WTC11 (cell line): ENCODE data around the gene PIPOX. TPM values are rescaled to one million over a fixed set of nuclear protein-coding genes. Genes with fewer than 3 reads are reported as not detected.

Experiments
- ATAC-seq: fragments of 200-7000 bp; cut with Tn5 transposase; 2 replicates; pipeline ENCODE4 v1.10.0; 2021; ENCODE audit warnings: mild to moderate bottlenecking, moderate library complexity
- CTCF ChIA-PET: fragments of 300-600 bp; sonication (Branson Sonifier 250); formaldehyde crosslinking; loops from one replicate; lab custom pipeline; 2021; ENCODE audit warnings: antibody characterized with exemption; lab: Charles Lee
- POLR2A ChIA-PET: fragments of 350-600 bp; sonication (Branson Sonifier 250); formaldehyde crosslinking; loops from one replicate; lab custom pipeline; 2021; ENCODE audit warnings: antibody characterized with exemption; lab: Charles Lee
- DNase-seq: peaks from one replicate; pipeline ENCODE4 v3.0.0; 2021; ENCODE audit warnings: low spot score
- H3K27ac Mint-ChIP-seq: 2 replicates; pipeline ENCODE4 v1.8.0; 2021; ENCODE audit warnings: mixed read lengths
- H3K27me3 Mint-ChIP-seq: 2 replicates; pipeline ENCODE4 v1.8.0; 2021; ENCODE audit warnings: low read depth, mild to moderate bottlenecking, moderate library complexity, mixed read lengths
- H3K36me3 Mint-ChIP-seq: 2 replicates; pipeline ENCODE4 v1.8.0; 2021; ENCODE audit warnings: mixed read lengths
- H3K4me1 Mint-ChIP-seq: 2 replicates; pipeline ENCODE4 v1.8.0; 2022; ENCODE audit warnings: mixed read lengths
- H3K4me3 Mint-ChIP-seq: 2 replicates; pipeline ENCODE4 v1.8.0; 2021; ENCODE audit warnings: mild to moderate bottlenecking, moderate library complexity, mixed read lengths
- H3K9me3 Mint-ChIP-seq: 2 replicates; pipeline ENCODE4 v1.8.0; 2021; ENCODE audit warnings: mixed read lengths
- CREM ChIP-seq: sonication (generic); formaldehyde crosslinking; IDR thresholded peaks from 2 replicates; pipeline ENCODE4 v1.8.1; 2022; ENCODE audit warnings: mild to moderate bottlenecking, missing genetic modification reagents, moderate library complexity
- FOXP1 ChIP-seq: sonication (generic); formaldehyde crosslinking; IDR thresholded peaks from 2 replicates; pipeline ENCODE4 v1.8.0; 2022; ENCODE audit warnings: missing genetic modification reagents, mild to moderate bottlenecking, moderate library complexity, borderline replicate concordance
- OVOL2 ChIP-seq: fragments of 250-450 bp; sonication (Bioruptor Pico); IDR thresholded peaks from 2 replicates; pipeline ENCODE4 v1.9.0; 2021; ENCODE audit warnings: mild to moderate bottlenecking, borderline replicate concordance
- PRRX2 ChIP-seq: fragments of 250-450 bp; sonication (Bioruptor Pico); IDR thresholded peaks from 2 replicates; pipeline ENCODE4 v1.8.0; 2021; ENCODE audit warnings: mild to moderate bottlenecking
- RELA ChIP-seq: sonication (generic); formaldehyde crosslinking; IDR thresholded peaks from 2 replicates; pipeline ENCODE4 v1.8.1; 2022; ENCODE audit warnings: missing genetic modification reagents, mild to moderate bottlenecking, borderline replicate concordance
- SOX15 ChIP-seq: fragments of 250-450 bp; sonication (Bioruptor Pico); IDR thresholded peaks from 2 replicates; pipeline ENCODE4 v1.9.0; 2021; ENCODE audit warnings: mild to moderate bottlenecking
- ZNF263 ChIP-seq: sonication (generic); formaldehyde crosslinking; IDR thresholded peaks from 2 replicates; pipeline ENCODE4 v1.8.1; 2022; ENCODE audit warnings: low read depth, mild to moderate bottlenecking, moderate library complexity, missing genetic modification reagents
- ZNF317 ChIP-seq: sonication (generic); formaldehyde crosslinking; IDR thresholded peaks from 2 replicates; pipeline ENCODE4 v1.8.1; 2023; ENCODE audit warnings: low read depth, mild to moderate bottlenecking, moderate library complexity, missing genetic modification reagents, borderline replicate concordance
- ZNF423 ChIP-seq: fragments of 250-450 bp; sonication (Bioruptor Pico); IDR thresholded peaks from 2 replicates; pipeline ENCODE4 v2.1.2; 2022; ENCODE audit warnings: mild to moderate bottlenecking, moderate library complexity
- total RNA-seq: library from RNA; stranded (reverse); gene quantifications from 3 replicates; pipeline ENCODE4 v1.2.3, GENCODE V29; 2021
- TF ChIP-seq, protein P1 (sequence below): sonication (generic); formaldehyde crosslinking; IDR thresholded peaks from 2 replicates; pipeline ENCODE4 v1.8.0; 2023; ENCODE audit warnings: missing genetic modification reagents
- TF ChIP-seq, protein P2 (sequence below): sonication (generic); formaldehyde crosslinking; IDR thresholded peaks from 2 replicates; pipeline ENCODE4 v1.8.1; 2023; ENCODE audit warnings: mild to moderate bottlenecking, missing genetic modification reagents, moderate library complexity
- TF ChIP-seq, protein P3 (sequence below): sonication (generic); formaldehyde crosslinking; IDR thresholded peaks from 2 replicates; pipeline ENCODE4 v1.8.1; 2022; ENCODE audit warnings: low read depth, missing genetic modification reagents, borderline replicate concordance
- TF ChIP-seq, protein P4 (sequence below): fragments of 250-450 bp; sonication (Bioruptor Pico); IDR thresholded peaks from 2 replicates; pipeline ENCODE4 v1.8.0; 2021; ENCODE audit warnings: mild to moderate bottlenecking
- TF ChIP-seq, protein P5 (sequence below): sonication (generic); formaldehyde crosslinking; IDR thresholded peaks from 2 replicates; pipeline ENCODE4 v1.8.1; 2023; ENCODE audit warnings: mild to moderate bottlenecking, missing genetic modification reagents, borderline replicate concordance

PIPOX gene
- total RNA-seq, 1 experiment from 2014 or later = 34.2 TPM

DNA sequence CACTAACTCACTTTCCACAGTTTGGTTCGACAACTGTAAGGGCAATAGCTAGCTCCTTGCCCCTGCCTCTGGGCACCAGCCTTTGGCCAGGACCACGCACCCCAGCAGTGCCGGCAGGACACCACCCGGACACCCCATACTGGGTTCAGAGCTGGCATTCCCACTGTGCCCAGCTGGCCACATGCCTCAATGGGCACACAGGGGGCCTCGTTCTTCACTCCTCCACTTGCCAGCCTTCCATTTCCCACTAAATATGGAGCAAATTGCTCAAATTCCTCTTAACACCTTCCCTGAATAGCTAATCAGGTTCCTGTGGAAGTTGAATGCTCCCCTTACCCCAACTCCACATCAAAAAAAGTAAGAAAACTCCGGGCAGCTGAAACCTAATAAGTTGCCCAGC lies 52.5 kb downstream of the PIPOX start (continued):
- TF ChIP-seq, protein P1, sequence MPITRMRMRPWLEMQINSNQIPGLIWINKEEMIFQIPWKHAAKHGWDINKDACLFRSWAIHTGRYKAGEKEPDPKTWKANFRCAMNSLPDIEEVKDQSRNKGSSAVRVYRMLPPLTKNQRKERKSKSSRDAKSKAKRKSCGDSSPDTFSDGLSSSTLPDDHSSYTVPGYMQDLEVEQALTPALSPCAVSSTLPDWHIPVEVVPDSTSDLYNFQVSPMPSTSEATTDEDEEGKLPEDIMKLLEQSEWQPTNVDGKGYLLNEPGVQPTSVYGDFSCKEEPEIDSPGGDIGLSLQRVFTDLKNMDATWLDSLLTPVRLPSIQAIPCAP = no peak
- no peak for TF ChIP-seq ZNF423 (CRISPR knock-in tag)
- TF ChIP-seq, protein P2, sequence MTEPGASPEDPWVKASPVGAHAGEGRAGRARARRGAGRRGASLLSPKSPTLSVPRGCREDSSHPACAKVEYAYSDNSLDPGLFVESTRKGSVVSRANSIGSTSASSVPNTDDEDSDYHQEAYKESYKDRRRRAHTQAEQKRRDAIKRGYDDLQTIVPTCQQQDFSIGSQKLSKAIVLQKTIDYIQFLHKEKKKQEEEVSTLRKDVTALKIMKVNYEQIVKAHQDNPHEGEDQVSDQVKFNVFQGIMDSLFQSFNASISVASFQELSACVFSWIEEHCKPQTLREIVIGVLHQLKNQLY (CRISPR knock-in tag) = no peak

DNA sequence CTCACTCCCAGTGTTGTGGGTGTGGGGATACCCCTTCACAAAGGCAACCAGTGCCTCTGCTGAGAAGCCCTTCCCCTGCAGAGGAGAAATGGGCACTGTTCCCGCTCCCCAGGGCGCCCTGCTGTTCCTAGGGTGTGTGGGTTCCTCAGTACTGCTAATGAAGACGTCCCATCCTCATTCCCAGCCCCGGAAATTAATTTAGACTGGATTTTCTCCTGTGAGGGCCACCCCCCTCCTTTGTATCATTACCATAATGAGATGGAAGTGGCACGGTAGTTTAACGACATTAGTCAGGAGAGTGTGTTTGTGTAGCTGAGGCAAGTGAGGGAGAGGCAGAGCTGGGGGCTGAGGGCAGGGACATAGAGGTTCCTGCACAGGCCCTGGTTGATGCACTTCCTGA lies 53.2 kb downstream of the PIPOX start:
- Mint-ChIP-seq H3K27me3 (no peaks in the 10 kb centered on the region), H3K9me3 (no peaks in the 10 kb centered on the region), H3K4me1 (peaks cover 17% of the 10 kb centered on the region), H3K4me3 (no peak overlapping the region)
- POLR2A ChIA-PET = no interaction called here
- no peak for ATAC-seq
- TF ChIP-seq CREM (CRISPR knock-in tag) (no peak), RELA (no peak), ZNF263 (CRISPR knock-in tag) (no peak), OVOL2 (no peak), ZNF423 (CRISPR knock-in tag) (no peak), FOXP1 (CRISPR knock-in tag) (no peak)
- TF ChIP-seq, protein P3, sequence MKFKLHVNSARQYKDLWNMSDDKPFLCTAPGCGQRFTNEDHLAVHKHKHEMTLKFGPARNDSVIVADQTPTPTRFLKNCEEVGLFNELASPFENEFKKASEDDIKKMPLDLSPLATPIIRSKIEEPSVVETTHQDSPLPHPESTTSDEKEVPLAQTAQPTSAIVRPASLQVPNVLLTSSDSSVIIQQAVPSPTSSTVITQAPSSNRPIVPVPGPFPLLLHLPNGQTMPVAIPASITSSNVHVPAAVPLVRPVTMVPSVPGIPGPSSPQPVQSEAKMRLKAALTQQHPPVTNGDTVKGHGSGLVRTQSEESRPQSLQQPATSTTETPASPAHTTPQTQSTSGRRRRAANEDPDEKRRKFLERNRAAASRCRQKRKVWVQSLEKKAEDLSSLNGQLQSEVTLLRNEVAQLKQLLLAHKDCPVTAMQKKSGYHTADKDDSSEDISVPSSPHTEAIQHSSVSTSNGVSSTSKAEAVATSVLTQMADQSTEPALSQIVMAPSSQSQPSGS (CRISPR knock-in tag) = no peak
- TF ChIP-seq, all 79 proteins: peak for 0
- H3K27ac Mint-ChIP-seq = no peak overlapping the region
- DNase-seq = no peak
- H3K36me3 Mint-ChIP-seq = peaks cover 30% of the 10 kb centered on the region
- CTCF ChIA-PET = interaction anchor here (1.1 to 1.3 kb wide), 2 partner anchors 21 to 28 kb away, joined by 4 to 5 read pairs; no protein-coding TSS in a partner anchor

DNA sequence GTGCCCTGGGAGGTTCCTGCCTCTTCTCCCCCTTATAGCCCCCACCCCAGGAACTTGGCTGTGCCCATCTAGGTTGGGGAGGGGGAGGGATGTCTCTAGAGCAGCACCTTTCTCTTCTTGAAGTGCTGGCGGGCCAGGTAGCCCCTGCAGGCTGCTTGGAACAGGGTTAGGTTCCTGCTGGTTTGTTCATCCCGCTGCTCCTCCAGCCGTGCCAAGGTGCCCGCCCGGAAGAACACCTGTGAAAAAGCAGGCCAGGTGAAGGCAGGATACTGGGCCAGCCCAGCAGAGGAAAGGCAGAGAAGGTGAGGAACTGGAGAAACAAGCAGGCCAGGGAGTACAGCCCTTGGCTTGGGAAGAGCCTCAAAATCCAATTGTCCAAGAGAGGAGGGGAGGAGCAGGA lies 56.6 kb downstream of the PIPOX start:
- no peak for DNase-seq
- Mint-ChIP-seq H3K9me3 (no peaks in the 10 kb centered on the region), H3K36me3 (peaks cover 17% of the 10 kb centered on the region), H3K27ac (no peak overlapping the region), H3K27me3 (no peaks in the 10 kb centered on the region), H3K4me1 (peaks cover 12% of the 10 kb centered on the region), H3K4me3 (no peak overlapping the region)
- no peak for ATAC-seq
- TF ChIP-seq, protein P4, sequence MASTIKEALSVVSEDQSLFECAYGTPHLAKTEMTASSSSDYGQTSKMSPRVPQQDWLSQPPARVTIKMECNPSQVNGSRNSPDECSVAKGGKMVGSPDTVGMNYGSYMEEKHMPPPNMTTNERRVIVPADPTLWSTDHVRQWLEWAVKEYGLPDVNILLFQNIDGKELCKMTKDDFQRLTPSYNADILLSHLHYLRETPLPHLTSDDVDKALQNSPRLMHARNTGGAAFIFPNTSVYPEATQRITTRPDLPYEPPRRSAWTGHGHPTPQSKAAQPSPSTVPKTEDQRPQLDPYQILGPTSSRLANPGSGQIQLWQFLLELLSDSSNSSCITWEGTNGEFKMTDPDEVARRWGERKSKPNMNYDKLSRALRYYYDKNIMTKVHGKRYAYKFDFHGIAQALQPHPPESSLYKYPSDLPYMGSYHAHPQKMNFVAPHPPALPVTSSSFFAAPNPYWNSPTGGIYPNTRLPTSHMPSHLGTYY (CRISPR knock-in tag) = no peak
- TF ChIP-seq SOX15 (no peak), ZNF317 (no peak), PRRX2 (CRISPR knock-in tag) (no peak)
- TF ChIP-seq, protein P5, sequence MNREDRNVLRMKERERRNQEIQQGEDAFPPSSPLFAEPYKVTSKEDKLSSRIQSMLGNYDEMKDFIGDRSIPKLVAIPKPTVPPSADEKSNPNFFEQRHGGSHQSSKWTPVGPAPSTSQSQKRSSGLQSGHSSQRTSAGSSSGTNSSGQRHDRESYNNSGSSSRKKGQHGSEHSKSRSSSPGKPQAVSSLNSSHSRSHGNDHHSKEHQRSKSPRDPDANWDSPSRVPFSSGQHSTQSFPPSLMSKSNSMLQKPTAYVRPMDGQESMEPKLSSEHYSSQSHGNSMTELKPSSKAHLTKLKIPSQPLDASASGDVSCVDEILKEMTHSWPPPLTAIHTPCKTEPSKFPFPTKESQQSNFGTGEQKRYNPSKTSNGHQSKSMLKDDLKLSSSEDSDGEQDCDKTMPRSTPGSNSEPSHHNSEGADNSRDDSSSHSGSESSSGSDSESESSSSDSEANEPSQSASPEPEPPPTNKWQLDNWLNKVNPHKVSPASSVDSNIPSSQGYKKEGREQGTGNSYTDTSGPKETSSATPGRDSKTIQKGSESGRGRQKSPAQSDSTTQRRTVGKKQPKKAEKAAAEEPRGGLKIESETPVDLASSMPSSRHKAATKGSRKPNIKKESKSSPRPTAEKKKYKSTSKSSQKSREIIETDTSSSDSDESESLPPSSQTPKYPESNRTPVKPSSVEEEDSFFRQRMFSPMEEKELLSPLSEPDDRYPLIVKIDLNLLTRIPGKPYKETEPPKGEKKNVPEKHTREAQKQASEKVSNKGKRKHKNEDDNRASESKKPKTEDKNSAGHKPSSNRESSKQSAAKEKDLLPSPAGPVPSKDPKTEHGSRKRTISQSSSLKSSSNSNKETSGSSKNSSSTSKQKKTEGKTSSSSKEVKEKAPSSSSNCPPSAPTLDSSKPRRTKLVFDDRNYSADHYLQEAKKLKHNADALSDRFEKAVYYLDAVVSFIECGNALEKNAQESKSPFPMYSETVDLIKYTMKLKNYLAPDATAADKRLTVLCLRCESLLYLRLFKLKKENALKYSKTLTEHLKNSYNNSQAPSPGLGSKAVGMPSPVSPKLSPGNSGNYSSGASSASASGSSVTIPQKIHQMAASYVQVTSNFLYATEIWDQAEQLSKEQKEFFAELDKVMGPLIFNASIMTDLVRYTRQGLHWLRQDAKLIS (CRISPR knock-in tag) = no peak
- CTCF ChIA-PET = interaction anchor here (1.1 to 4.0 kb wide), 4 partner anchors 13 to 134 kb away, joined by 3 to 24 read pairs (median 11); no protein-coding TSS in a partner anchor
- POLR2A ChIA-PET = no interaction called here
